Putamen (tissue), 1 donor: Measurements from ENCODE around the gene KLHL42.
"Not testable (repeated sequence)": the region's sequence is repeated elsewhere in the genome, so short reads cannot be mapped to it uniquely, and the experiment has no call there.

Source experiments
- DNase-seq: peaks from one replicate; pipeline ENCODE4 v3.0.0-alpha.2; 2016; ENCODE audit warnings: low spot score

Gene KLHL42

DNA sequence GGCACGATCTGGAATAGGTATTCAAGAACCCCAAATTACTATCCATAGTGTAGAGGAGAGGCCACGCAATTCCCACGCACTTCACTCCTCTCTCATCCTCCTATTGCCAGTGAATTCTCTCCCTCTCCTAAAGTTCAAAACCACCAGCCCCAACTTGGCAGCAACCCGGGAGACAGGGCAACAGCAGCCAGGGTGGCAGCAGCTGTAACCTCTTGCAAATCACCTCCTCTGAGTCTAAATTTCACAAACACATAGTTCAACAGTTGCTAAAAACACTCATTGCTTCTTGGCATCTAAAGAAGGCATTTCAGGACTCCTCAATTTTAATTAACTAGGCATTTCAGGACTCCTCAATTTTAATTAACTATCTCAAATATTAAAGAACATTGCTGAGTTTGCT is 37.7 kb downstream of the KLHL42 start:
- DNase-seq: no peak

DNA sequence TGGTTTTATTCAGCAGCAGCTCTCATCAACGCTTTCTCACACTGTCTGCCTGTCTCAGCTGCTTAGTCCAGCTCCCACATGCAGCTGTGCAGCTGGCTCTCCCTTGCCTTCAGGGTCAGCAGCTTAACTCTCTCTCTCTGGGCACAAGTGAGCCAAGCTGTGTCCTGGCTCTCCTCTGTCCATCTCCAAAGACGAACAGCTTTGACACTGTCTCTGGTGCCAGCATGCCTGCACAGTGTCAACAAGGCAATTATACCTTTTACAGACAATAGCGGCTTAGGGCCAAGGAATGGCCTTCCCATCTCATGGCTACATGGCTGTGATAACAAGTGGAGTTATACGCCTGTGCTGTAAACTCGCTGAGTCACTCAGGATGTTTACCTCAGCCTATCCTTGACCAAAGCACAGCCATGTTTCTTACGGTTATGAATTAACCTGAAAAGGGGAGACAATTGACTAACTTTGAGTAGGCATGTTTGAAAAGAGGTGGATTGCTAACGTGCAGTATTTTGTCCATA is 38.4 kb downstream of the KLHL42 start:
- DNase-seq: no peak

- DNase-seq: no peak
Observed at GRCh38 chr12:27820564-27820963, 40.5 kb downstream of the KLHL42 start.

DNA sequence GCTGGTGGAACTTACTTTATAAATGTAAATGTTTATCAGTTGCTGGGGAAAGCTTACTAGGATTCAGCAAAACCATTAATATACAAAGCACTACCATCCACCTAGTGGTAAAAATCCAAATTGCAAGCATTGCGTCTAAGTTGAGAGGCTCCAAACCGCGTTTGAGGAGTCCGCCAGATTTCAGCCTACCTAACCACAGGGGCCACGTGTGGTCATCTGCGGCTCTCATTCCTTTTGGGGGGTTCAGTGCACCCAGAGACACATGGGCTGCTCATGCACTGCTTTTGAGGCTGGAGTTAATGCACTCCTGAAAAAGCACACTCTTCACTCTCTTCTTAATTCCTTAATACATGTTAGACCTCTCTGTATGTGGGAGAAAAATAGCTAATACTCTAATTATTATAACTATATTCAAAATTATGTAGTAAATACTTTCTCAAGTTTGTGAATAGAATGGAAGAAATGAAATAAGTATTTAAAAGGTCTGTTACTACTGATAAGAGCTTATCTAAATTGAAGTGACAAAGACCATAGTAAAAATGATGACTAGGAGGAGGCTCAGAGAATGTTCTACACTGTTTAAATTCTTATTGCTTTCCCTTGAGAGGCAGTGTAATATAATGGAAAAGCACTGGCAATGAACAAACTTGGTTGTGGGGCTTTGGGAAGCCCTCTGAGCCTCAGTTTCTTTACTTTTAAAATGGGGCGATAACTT is 41.4 kb downstream of the KLHL42 start:
- DNase-seq: peak; percentile 54

DNA sequence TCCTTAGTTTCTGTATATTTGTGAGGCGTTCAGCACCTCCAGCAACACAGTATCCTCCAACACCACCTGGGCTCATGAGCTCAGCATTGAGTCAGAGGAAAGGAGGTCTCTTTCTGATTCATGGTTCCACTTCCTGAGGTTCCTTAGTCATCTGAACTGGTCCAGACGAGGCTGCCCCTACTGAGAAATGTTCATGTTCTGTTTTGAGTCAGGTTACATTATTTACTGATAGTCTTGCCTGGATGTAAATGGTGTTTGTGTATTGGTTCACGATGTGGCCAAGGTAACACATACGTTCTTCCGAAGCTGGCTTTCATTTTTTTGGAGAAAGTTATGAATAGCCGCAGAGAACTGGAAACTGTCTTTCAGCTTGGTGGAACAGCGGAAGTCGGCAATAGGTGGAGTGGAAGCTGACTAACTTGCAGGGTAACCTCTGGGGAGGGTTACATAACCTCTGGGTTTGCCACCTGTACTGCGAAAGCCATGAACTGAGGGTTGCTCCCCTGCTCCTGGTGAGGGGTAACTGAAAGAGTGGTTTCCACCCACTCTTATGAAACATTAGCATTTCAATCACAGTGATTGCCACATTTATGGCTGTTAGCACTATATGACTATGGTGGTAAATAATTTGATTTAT is 42.2 kb downstream of the KLHL42 start:
- DNase-seq: no peak

DNA sequence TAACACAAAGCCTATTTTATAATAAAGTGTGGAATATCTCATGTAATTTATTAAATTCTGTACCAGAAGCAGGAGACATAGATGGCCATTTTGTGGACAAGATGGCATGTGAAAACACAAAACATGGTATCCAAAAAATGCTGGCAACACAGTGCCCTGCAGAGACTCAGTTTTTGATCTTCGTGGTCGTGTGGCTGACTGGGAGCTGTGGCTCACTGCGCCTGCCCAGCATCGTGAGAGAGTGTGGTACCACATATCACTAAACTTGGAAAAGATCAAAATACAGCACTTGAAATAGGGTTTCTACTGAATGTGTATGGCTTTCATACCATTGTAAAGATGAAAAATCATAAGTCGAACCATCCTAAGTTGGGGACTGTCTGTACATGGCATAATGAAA is 43.0 kb downstream of the KLHL42 start:
- no peak for DNase-seq

DNA sequence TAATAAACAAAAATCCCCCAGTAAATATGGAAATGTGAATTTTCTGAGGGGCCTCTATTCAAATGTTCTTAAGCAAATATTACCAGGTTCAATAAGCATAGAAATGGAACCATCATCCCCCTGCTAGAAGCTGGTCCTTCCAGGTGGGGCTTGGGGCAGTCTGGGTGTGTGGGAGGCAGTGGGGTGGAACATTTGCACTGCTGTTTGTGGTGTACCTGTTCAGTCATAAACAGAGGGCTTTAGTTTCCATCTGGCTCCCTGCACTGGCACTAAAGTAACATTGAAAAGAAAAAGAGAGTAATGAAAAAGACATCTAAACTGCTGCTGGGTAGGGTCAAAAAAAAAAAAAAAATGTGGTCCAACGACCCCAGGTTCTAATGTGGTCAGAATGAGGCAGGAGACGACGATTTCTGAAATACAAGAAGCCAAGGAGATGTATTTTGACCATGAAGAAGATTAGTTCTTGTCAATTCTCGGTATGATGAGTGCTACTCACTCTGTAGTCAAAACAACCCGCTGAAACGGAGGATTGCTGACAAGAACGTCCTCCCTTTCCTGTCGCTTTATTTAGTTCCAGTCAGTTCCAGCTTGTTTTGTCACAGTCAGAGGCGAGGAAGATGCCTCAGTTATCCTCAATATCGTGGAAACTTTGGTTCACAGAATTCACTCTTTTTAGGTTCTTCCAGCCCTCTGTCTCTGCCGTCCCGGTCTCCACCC is 44.3 kb downstream of the KLHL42 start:
- DNase-seq: no peak

GRCh38 chr12:27826076-27826475 is 46.0 kb downstream of the KLHL42 start:
- no peak for DNase-seq

DNA sequence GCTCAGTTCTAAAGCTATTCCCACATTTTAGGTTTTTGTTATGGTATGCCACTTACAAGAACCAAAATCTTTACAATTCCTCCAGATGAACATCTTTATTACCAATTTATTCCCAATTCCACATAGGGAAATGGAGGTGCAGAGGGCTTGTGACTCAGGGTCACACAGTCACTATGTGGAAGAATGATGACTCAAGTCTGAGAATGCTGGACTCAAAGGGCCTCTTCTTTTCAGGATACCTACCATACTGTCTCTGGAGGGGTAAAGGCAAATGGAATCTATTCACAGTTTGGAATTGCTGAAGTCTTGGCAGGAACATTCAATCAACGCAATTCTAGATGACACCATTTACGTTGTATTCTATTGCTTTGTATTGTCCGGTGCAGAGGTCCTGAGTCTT is 48.2 kb downstream of the KLHL42 start:
- DNase-seq: no peak

DNA sequence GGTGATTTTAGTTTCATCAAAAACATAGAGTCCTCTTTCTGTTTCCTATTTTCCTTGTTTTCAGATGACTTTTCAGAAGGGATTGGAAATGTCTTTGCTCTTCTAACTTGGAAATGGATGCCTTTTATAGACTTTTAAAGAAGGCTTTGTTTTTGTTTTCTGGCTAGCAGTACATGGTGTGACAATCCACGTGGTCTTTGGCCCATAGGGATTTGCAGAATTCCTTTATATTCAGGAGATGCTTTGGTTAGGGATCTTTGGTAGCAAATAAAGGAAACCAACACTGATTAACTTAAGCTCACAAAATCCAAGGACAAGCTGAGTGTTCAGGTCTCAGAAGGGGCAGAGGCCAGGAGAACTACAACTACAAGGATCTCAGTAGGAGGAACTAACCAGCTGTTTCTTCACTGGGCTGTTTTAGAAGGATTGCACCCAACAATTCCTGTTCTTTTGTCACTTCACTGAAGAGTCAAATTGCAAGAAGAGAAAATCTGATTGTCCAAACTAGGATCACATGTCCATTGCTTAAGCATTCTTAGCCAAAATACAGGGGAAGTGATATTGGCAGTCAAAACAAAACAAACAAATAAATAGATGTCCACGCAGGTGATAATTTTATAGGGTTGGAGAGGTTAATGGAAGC is 58.6 kb downstream of the KLHL42 start:
- DNase-seq: no peak

DNA sequence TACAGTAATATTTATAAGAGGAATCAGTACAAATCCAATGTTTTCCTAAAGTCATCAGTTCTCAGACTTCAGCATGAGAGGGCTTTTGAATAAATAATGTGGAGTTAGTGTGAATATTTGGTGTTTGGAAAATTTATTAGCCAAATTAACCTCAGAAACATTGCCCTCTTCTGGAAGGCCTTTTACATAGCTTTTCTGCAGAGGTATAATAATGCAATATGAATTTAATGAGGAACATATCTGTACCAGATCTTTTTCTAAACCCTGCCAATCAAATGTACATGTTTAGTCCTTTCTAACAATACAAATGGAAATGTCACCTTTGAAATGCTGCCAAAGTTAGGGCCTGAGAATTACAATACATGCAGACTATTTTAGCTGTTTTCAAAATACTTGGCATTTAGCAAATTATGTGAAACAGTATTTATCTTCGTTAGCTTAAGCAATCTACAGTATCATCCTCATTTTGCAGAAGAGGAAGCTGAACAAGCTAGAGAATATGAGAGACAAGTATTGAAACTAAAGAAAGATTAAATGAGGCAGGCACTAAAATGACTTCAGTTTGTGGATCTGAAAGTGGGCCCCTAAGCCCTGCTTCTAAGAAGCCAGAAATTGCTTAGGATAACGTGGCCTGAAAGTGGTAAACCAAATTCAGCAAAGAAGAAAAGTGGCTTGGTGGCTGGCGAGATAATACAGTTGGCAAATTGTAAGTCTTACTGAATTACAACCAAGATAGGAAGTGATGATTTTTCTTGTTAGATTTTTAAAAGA is 60.4 kb downstream of the KLHL42 start:
- DNase-seq: no peak

DNA sequence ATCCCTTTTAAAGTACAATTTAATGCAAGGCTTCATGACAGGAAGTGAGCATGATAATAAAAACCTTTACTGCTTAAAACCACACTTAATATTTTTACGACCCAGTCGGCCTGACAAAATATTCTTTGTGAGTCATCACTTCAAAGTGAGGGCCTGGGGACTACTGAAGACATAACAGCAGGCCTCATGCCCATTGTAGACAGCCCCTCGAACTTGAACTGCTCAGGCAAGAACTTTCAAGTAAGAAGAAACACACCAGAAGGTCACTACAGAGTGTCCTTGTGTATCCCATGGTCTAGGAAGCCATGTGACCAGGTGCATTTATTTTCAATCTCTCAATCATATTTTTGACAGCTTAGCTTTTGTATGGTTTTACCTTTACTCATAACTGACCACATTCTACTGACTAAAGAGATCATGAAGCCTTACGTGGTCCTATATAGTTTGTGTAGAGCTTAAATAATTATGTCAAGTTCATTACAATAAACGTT is 61.4 kb downstream of the KLHL42 start:
- no peak for DNase-seq

DNA sequence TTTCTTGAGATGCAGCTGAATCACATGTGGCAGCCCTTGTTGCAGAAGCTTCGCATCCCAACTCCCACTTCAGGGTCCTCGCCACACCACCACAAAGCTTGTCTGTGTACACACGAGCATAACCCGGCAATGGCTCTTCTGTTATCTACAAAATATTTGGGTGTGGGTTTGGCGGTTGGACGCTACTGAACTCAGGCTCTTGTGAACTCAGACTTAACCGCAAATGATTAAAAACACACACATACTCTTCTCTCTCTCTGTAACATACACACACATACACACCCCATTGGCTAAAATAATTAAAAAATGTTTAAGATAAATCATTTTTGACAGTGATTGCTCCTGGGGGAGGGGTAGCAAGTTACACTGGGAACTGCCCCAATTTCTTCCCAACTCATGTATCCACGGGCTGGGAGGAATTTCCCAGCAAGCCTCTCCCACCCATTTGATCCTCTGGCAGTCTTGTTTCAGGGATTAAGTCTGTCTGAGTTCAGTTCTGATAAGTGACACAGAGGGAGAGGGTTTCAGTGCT is 63.7 kb downstream of the KLHL42 start:
- no peak for DNase-seq

DNA sequence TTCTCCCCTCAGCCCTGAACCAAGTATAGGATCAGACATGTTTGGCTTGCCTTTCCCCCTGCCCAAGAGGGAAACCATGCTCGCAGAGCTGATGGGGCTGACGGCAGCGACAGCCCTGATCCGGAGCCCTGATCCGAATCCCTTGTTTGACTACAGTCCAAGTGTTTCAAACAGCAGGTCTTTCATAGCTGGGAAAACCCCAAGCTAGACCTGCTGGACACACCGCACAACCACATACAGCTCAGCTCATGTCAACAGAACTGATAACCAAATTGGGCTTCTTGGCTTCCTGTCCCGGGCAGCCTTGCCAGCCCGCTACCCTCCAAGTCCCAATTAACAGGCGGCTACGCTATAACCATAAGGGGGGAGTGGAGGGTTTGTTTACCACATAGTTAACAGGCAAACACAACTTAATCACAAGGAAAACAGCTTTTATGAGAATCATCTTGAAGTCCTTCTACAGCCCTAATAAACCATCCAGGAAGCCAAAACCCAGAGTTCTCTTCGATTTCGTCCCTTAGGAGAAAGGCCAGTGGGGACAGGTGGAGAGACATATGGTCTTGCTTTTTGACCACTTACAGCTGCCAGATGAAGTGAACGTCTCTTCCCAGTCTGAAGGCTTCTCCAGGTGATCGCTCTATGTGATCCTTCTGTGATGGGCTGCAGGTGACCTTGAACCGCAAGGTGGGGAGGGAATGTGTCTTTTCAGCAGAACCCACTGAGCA is 64.5 kb downstream of the KLHL42 start:
- no peak for DNase-seq

- no peak for DNase-seq
Observed at GRCh38 chr12:27845187-27845586, 65.2 kb downstream of the KLHL42 start.

- DNase-seq: not testable (repeated sequence)
Observed at GRCh38 chr12:27845706-27846105, 65.7 kb downstream of the KLHL42 start.

- not testable (repeated sequence) for DNase-seq
Observed at GRCh38 chr12:27847293-27847692, 67.3 kb downstream of the KLHL42 start.

DNA sequence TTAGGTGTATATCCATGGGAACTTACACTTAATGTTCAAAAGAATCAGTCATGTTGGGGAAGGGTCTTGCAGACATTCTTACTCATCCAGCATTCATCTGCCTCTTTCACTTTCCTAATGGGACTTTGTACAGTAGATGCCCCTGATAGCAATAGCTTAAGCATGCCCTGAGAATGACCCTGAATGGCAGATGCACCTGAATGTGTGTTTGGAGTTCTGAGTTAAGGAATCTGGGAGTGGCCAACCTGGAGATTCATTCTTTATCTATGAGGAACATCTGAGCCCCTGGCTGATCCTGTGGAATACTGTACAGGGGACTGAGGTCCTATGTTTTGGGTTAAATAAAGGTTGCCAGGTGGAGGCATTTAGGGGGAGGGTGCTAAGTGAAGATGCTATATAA is 71.3 kb downstream of the KLHL42 start:
- no peak for DNase-seq

GRCh38 chr12:27852117-27852516 is 72.1 kb downstream of the KLHL42 start:
- DNase-seq: no peak
